ENCODE measurements around the gene KCNJ8. TPM values are rescaled to one million over a fixed set of nuclear protein-coding genes. Genes with fewer than 3 reads are reported as not detected.
"Not testable (repeated sequence)": the region's sequence is repeated elsewhere in the genome, so short reads cannot be mapped to it uniquely, and the experiment has no call there.

Gene KCNJ8
- total and polyA plus RNA-seq, 2 of the 8 experiments (the other 6 are each of a cell fraction or from before 2014, with no cell fraction given), result 0.48 to 1.4 TPM

DNA sequence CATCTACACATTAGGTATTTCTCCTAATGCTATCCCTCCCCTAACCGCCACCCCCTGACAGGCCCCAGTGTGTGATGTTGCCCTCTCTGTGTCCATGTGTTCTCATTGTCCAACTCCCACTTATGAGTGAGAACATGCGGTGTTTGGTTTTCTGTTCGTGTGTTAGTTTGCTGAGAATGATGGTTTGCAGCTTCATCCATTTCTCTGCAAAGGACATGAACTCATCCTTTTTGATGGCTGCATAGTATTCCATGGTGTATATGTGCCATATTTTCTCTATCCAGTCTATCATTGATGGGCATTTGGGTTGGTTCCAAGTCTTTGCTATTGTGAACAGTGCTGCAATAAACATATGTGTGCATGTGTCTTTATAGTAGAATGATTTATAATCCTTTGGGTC lies 8.2 kb upstream of the KCNJ8 start:
- H2AFZ ChIP-seq (ENCODE audit: low read length); H4K20me1 ChIP-seq (replicated peaks in 1 of 2; ENCODE audit: control insufficient read depth in 1 of 2, insufficient read depth in 2 of 2, low read length in 2 of 2); H3K4me2 ChIP-seq (ENCODE audit: insufficient read depth in 1 of 2, low read depth in 2 of 2, low read length in 2 of 2); H2BK5ac ChIP-seq (ENCODE audit: low read depth, low read length); H2BK15ac ChIP-seq (ENCODE audit: low read length); H2BK20ac ChIP-seq (ENCODE audit: low read length); H3K27ac ChIP-seq (ENCODE audit: low read depth, low read length); H4K8ac ChIP-seq (ENCODE audit: extremely low read depth, insufficient read depth, low read length); H3K27me3 ChIP-seq (replicated peaks in 1 of 4; ENCODE audit: control insufficient read depth in 3 of 4, extremely low read depth in 1 of 4, insufficient read depth in 3 of 4, low read length in 3 of 4); H3K4me3 ChIP-seq (ENCODE audit: extremely low read depth in 1 of 4, insufficient read depth in 2 of 4, low read depth in 3 of 4, low read length in 4 of 4); H3K9me3 ChIP-seq (ENCODE audit: insufficient read depth in 2 of 2, low read depth in 1 of 2, low read length in 1 of 2); H3K4ac ChIP-seq (replicated peaks; ENCODE audit: insufficient read length, low read depth, low read length); H3K79me2 ChIP-seq (ENCODE audit: control insufficient read depth in 1 of 2, insufficient read depth in 2 of 2, low read length in 2 of 2); H3K79me1 ChIP-seq (ENCODE audit: low read depth, low read length); H3K36me3 ChIP-seq (ENCODE audit: control insufficient read depth in 2 of 4, insufficient read depth in 4 of 4, low read length in 3 of 4); H3K18ac ChIP-seq (ENCODE audit: extremely low read depth, low read length); H4K5ac ChIP-seq (ENCODE audit: insufficient read length, low read depth, low read length); H2AK5ac ChIP-seq (ENCODE audit: low read depth, low read length); H3K23ac ChIP-seq (ENCODE audit: insufficient read length); H3K9ac ChIP-seq (replicated peaks in 1 of 4; ENCODE audit: extremely low read depth in 1 of 4, low read depth in 3 of 4, low read length in 3 of 4); FAIRE-seq; H2BK120ac ChIP-seq (replicated peaks; ENCODE audit: low read depth, low read length); H3K56ac ChIP-seq (replicated peaks; ENCODE audit: insufficient read length, low read depth, low read length); H3K14ac ChIP-seq (ENCODE audit: insufficient read length); H3K4me1 ChIP-seq (replicated peaks in 1 of 4; ENCODE audit: control insufficient read depth in 3 of 4, insufficient read depth in 4 of 4, low read length in 3 of 4); H4K91ac ChIP-seq (replicated peaks; ENCODE audit: insufficient read length, low read length); CTCF ChIA-PET (ENCODE audit: partially characterized antibody); POLR2A ChIA-PET (ENCODE audit: partially characterized antibody); H3K23me2 ChIP-seq (ENCODE audit: low read depth, low read length); H2BK12ac ChIP-seq (ENCODE audit: low read depth, low read length); DNase-seq (ENCODE audit: low read depth in 1 of 2, low spot score in 2 of 2): not testable (repeated sequence)
- 87% methylated on average over 3 of the region's 3 CpGs; no CpG with 5 or more reads in 1 of the 2 experiments for WGBS, 2 experiments (ENCODE audit: extremely low coverage in 1 of 2, insufficient coverage in 1 of 2, insufficient read length in 1 of 2, insufficient replicate concordance in 2 of 2, low coverage in 1 of 2, low lambda C conversion rate in 2 of 2, missing lambda C conversion rate in 1 of 2)
